ENCODE data around the gene PATZ1. TPM values are rescaled to one million over a fixed set of nuclear protein-coding genes. Genes with fewer than 3 reads are reported as not detected.

PATZ1 gene
- total RNA-seq, 1 experiment from 2014 or later = 120 TPM

- H4K20me1 ChIP-seq (ENCODE audit: control insufficient read depth, insufficient read depth, insufficient read length) = no peaks in the 10 kb centered on the region
- no peak overlapping the region for H3K14ac ChIP-seq (ENCODE audit: insufficient read depth, low read length)
- no peak overlapping the region for H3K27ac ChIP-seq (ENCODE audit: insufficient read length, low read depth, low read length)
- no peaks in the 10 kb centered on the region for H3K23me2 ChIP-seq (ENCODE audit: insufficient read length, low read depth, low read length, poor library complexity, severe bottlenecking)
- no peaks in the 10 kb centered on the region for H3K9me3 ChIP-seq (ENCODE audit: control insufficient read depth, low read depth, low read length)
- no peaks in the 10 kb centered on the region for H3K9me3 Mint-ChIP-seq
- DNase-seq = no peak
- no peaks in the 10 kb centered on the region; a peak in 2 of 4 replicates for H3K4me1 Mint-ChIP-seq
- no peak overlapping the region for H2AK5ac ChIP-seq (ENCODE audit: insufficient read length, low read length)
- no peak overlapping the region for H2BK120ac ChIP-seq (ENCODE audit: low read depth, low read length, poor library complexity, severe bottlenecking)
- no peak overlapping the region for H3K27ac Mint-ChIP-seq
- H3K18ac ChIP-seq (ENCODE audit: insufficient read length, low read depth, low read length) = no peak overlapping the region
- TF ChIP-seq, protein P1, sequence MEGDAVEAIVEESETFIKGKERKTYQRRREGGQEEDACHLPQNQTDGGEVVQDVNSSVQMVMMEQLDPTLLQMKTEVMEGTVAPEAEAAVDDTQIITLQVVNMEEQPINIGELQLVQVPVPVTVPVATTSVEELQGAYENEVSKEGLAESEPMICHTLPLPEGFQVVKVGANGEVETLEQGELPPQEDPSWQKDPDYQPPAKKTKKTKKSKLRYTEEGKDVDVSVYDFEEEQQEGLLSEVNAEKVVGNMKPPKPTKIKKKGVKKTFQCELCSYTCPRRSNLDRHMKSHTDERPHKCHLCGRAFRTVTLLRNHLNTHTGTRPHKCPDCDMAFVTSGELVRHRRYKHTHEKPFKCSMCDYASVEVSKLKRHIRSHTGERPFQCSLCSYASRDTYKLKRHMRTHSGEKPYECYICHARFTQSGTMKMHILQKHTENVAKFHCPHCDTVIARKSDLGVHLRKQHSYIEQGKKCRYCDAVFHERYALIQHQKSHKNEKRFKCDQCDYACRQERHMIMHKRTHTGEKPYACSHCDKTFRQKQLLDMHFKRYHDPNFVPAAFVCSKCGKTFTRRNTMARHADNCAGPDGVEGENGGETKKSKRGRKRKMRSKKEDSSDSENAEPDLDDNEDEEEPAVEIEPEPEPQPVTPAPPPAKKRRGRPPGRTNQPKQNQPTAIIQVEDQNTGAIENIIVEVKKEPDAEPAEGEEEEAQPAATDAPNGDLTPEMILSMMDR (conservative IDR thresholded peaks at IDR 0.05) = no peak
- no peak overlapping the region for H4K8ac ChIP-seq (replicated peaks; ENCODE audit: insufficient read length, low read depth, low read length)
- H3K56ac ChIP-seq (ENCODE audit: insufficient read length, low read depth, low read length) = no peak overlapping the region
- H3K23ac ChIP-seq (ENCODE audit: insufficient read length, low read depth, low read length) = no peak overlapping the region
- H3K27me3 ChIP-seq (ENCODE audit: insufficient read depth, low read length) = no peaks in the 10 kb centered on the region
- H4K5ac ChIP-seq (ENCODE audit: insufficient read length, low read depth, low read length) = no peak overlapping the region
- no peak overlapping the region for H2BK20ac ChIP-seq (ENCODE audit: low read depth, low read length, poor library complexity, severe bottlenecking)
- H2AFZ ChIP-seq (ENCODE audit: low read length) = no peak overlapping the region
- no peak overlapping the region for H4K91ac ChIP-seq (ENCODE audit: insufficient read length, low read depth, low read length)
- no peaks in the 10 kb centered on the region for H3K79me2 ChIP-seq (ENCODE audit: insufficient read depth, low read length)
- H3K27me3 Mint-ChIP-seq (ENCODE audit: low read depth) = no peaks in the 10 kb centered on the region; the same call in 1 of the 2 replicates
- no peak overlapping the region for H3K4me2 ChIP-seq (ENCODE audit: insufficient read depth, insufficient read length, low read length)
- H2BK15ac ChIP-seq (ENCODE audit: low read depth, low read length) = no peak overlapping the region
- H3K9ac ChIP-seq (ENCODE audit: extremely low read depth, insufficient read length, low read length) = no peak overlapping the region
- H3K4me1 ChIP-seq (ENCODE audit: insufficient read depth, low read length) = no peaks in the 10 kb centered on the region
- no peak overlapping the region for H3K4me3 Mint-ChIP-seq
- H3K79me1 ChIP-seq (ENCODE audit: insufficient read depth, low read depth, low read length, poor library complexity, severe bottlenecking) = no peaks in the 10 kb centered on the region
- H3T11ph ChIP-seq (ENCODE audit: low read length) = no peak overlapping the region
- H2BK5ac ChIP-seq (ENCODE audit: insufficient read length, low read length) = no peak overlapping the region
- H3K4ac ChIP-seq (ENCODE audit: low read depth, low read length) = no peak overlapping the region
- H3K36me3 Mint-ChIP-seq (ENCODE audit: insufficient read depth in 1 of 3, low read depth in 3 of 3) = no peaks in the 10 kb centered on the region
- no peak overlapping the region for H2BK12ac ChIP-seq (ENCODE audit: insufficient read length, low read depth, low read length)
Observed at GRCh38 chr22:31308181-31308580, 38.0 kb downstream of the PATZ1 start.
